Neuronal stem cell (in vitro differentiated cells): ENCODE data around the gene RPLP1.

ENCODE experiments used
- DNase-seq: peaks from one replicate; pipeline ENCODE4 v3.0.0-alpha.2; 2013; ENCODE audit warnings: low spot score
- H2AFZ ChIP-seq: one replicate; pipeline ENCODE4 v1.6.1; 2013; ENCODE audit warnings: mild to moderate bottlenecking, low read length, inconsistent platforms
- H2AK5ac ChIP-seq: 2 replicates; pipeline ENCODE4 v1.6.1; 2013; ENCODE audit warnings: low read depth, mild to moderate bottlenecking, inconsistent platforms, low read length, moderate library complexity, mixed read lengths
- H2BK120ac ChIP-seq: 2 replicates; pipeline ENCODE4 v1.6.1; 2013; ENCODE audit warnings: low read depth, mild to moderate bottlenecking, inconsistent platforms, low read length, moderate library complexity, mixed read lengths
- H2BK12ac ChIP-seq: one replicate; pipeline ENCODE4 v1.6.1; 2013; ENCODE audit warnings: low read length, inconsistent platforms
- H2BK15ac ChIP-seq: 2 replicates; pipeline ENCODE4 v1.6.1; 2013; ENCODE audit warnings: mild to moderate bottlenecking, low read length, inconsistent platforms, mixed read lengths
- H2BK5ac ChIP-seq: one replicate; pipeline ENCODE4 v1.6.1; 2013; ENCODE audit warnings: inconsistent platforms, mild to moderate bottlenecking, low read length, moderate library complexity
- H3K14ac ChIP-seq: one replicate; pipeline ENCODE4 v1.6.1; 2013; ENCODE audit warnings: low read length, inconsistent platforms
- H3K18ac ChIP-seq: 2 replicates; pipeline ENCODE4 v1.6.1; 2013; ENCODE audit warnings: low read length, inconsistent platforms
- H3K23ac ChIP-seq: 2 replicates; pipeline ENCODE4 v1.6.1; 2013; ENCODE audit warnings: low read depth, mild to moderate bottlenecking, mixed read lengths, low read length, inconsistent platforms; ENCODE audit not compliant: poor library complexity
- H3K27ac ChIP-seq: replicated peaks from 3 replicates; pipeline ENCODE4 v1.5.1; 2013; ENCODE audit warnings: low read length, inconsistent platforms
- H3K27me3 ChIP-seq, 3 experiments: 2 replicates each; pipeline ENCODE4 v1.6.1; 2013; ENCODE audit warnings: low read length in 3 of 3, mild to moderate bottlenecking in 2 of 3, inconsistent platforms in 1 of 3, low read depth in 1 of 3, mixed read lengths in 1 of 3, moderate library complexity in 1 of 3; ENCODE audit not compliant: control insufficient read depth in 3 of 3, insufficient read depth in 3 of 3
- H3K36me3 ChIP-seq, 2 donors: replicated peaks in 1 of 2; 2 replicates each; pipeline ENCODE4 v1.6.1; 2013; ENCODE audit warnings: low read length in 2 of 2; ENCODE audit not compliant: control insufficient read depth in 2 of 2, insufficient read depth in 2 of 2
- H3K4ac ChIP-seq: 2 replicates; pipeline ENCODE4 v1.6.1; 2013; ENCODE audit warnings: inconsistent platforms, mild to moderate bottlenecking, low read length, moderate library complexity
- H3K4me1 ChIP-seq, 2 donors: 1 replicate in 1 of 2; 2 replicates in 1 of 2; pipeline ENCODE4 v1.6.1; 2013; ENCODE audit warnings: low read length in 2 of 2, low read depth in 1 of 2; ENCODE audit not compliant: control insufficient read depth in 2 of 2, insufficient read depth in 1 of 2
- H3K4me2 ChIP-seq: one replicate; pipeline ENCODE4 v1.6.1; 2013; ENCODE audit warnings: mild to moderate bottlenecking, low read length, inconsistent platforms; ENCODE audit not compliant: insufficient read depth, poor library complexity, severe bottlenecking
- H3K4me3 ChIP-seq, 2 donors: 2 replicates each; pipeline ENCODE4 v1.5.1; 2013; ENCODE audit warnings: low read length in 2 of 2, mild to moderate bottlenecking in 2 of 2, inconsistent platforms in 1 of 2, moderate library complexity in 1 of 2
- H3K79me1 ChIP-seq: one replicate; pipeline ENCODE4 v1.6.1; 2013; ENCODE audit warnings: low read depth, mild to moderate bottlenecking, inconsistent platforms, low read length, moderate library complexity
- H3K9ac ChIP-seq: one replicate; pipeline ENCODE4 v1.6.1; 2013; ENCODE audit warnings: mild to moderate bottlenecking, low read depth, low read length, inconsistent platforms; ENCODE audit not compliant: poor library complexity
- H3K9me3 ChIP-seq, 2 donors: replicated peaks in 1 of 2; 2 replicates each; pipeline versions ENCODE3 to v1.6.1; 2013; ENCODE audit warnings: low read length in 2 of 2, mild to moderate bottlenecking in 2 of 2, inconsistent platforms in 1 of 2, low read depth in 1 of 2, mixed read lengths in 1 of 2, moderate library complexity in 1 of 2; ENCODE audit not compliant: control insufficient read depth in 2 of 2, insufficient read depth in 1 of 2
- H4K8ac ChIP-seq: one replicate; pipeline ENCODE4 v1.6.1; 2013; ENCODE audit warnings: low read depth, mild to moderate bottlenecking, inconsistent platforms, low read length, moderate library complexity
- H4K91ac ChIP-seq: one replicate; pipeline ENCODE4 v1.6.1; 2013; ENCODE audit warnings: low read length, low read depth, mild to moderate bottlenecking, inconsistent platforms; ENCODE audit not compliant: poor library complexity
- WGBS, 2 donors: extraction: QIAGEN DNeasy Blood & Tissue Kit; methylation state at CpG; one replicate each; pipeline ENCODE4 v1.1.7; 2013; ENCODE audit warnings: missing lambda C conversion rate in 2 of 2, mixed read lengths in 1 of 2; ENCODE audit not compliant: insufficient read length in 2 of 2, insufficient replicate concordance in 1 of 2; ENCODE audit errors: extremely low coverage in 2 of 2; 5-methylcytosine and 5-hydroxymethylcytosine counted together

RPLP1 gene

DNA sequence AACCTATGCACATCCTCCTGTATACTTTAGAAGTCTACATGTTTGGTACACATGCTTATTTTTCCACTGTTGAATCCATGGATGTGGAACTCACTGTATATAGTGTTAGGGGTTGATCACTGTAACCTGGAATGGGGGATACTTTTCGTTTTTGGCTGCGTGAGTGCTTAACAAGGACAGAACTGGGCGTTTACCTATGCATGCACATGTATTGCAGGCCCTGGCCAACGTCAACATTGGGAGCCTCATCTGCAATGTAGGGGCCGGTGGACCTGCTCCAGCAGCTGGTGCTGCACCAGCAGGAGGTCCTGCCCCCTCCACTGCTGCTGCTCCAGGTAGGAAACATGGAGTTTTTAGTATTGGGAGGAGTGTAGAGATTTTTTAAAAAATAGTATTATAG, 2.3 kb downstream of the RPLP1 start:
- H2BK5ac ChIP-seq, result no peak overlapping the region
- no peak overlapping the region for H3K4ac ChIP-seq
- no peak overlapping the region for H3K9ac ChIP-seq
- H3K9me3 ChIP-seq, result no peaks in the 10 kb centered on the region
- H2AK5ac ChIP-seq, result no peak overlapping the region
- no peak overlapping the region for H3K27ac ChIP-seq
- H3K4me2 ChIP-seq, result no peak overlapping the region
- H3K4me3 ChIP-seq, result peak overlapping the region in 1 of 2 donors; percentile 3
- H2AFZ ChIP-seq, result no peak overlapping the region
- no peak for DNase-seq
- H3K14ac ChIP-seq, result no peak overlapping the region
- no peak overlapping the region for H3K18ac ChIP-seq
- H3K27me3 ChIP-seq, result no peaks in the 10 kb centered on the region
- H3K4me1 ChIP-seq, result peaks cover 4 to 9% of the 10 kb centered on the region in 2 donors
- H2BK15ac ChIP-seq, result no peak overlapping the region
- H3K36me3 ChIP-seq, result peaks cover 16 to 49% of the 10 kb centered on the region in 2 donors
- no peaks in the 10 kb centered on the region for H3K79me1 ChIP-seq
- WGBS, 2 donors, result no CpG with 5 or more reads among the region's 5 CpGs
- H3K23ac ChIP-seq, result no peak overlapping the region
- H2BK120ac ChIP-seq, result no peak overlapping the region
- H2BK12ac ChIP-seq, result no peak overlapping the region
- no peak overlapping the region for H4K91ac ChIP-seq
- no peak overlapping the region for H4K8ac ChIP-seq

DNA sequence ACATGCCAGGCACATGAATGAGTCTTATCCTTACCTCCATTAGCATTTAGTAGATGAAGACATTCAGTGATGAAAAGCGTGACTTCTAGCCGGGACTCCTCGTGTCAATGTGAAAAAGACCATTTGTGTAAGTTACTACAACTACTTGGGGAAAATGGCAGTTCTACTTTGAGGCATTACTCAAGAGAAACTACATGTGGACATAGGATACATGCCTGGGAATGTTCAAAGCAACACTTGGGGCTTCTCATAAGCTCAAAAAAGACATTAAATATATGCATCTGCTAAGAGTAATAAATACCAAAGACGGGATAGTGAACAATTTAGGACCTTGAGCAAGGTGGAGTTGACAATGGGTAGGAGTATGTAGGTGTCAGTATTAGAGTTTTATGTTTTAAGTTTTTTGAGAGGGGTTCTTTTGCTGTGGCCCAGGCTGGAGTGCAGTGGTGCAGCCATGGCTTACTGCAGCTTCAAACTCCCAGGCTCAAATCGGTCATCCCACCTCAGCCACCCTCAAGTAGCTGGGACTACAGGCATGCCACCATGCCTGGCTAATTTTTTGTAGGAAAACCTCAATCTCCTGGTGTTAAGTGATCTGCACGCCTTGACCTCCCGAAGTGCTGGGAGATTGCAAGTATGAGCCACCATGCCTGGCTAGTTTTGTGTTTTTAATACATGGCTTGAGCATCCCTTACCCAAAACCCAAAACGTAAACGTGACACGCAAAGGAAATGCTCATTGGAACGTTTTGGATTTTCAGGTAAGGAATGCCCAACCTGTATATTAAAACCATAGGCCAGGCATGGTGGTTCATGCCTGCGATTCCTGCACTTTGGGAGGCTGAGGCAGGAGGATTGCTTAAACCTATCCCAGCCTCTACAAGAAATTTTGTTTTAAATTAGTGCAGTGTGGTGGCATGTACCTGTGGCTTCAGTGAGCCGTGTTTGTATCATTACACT, 3.9 kb downstream of the RPLP1 start:
- no peak overlapping the region for H3K27ac ChIP-seq

DNA sequence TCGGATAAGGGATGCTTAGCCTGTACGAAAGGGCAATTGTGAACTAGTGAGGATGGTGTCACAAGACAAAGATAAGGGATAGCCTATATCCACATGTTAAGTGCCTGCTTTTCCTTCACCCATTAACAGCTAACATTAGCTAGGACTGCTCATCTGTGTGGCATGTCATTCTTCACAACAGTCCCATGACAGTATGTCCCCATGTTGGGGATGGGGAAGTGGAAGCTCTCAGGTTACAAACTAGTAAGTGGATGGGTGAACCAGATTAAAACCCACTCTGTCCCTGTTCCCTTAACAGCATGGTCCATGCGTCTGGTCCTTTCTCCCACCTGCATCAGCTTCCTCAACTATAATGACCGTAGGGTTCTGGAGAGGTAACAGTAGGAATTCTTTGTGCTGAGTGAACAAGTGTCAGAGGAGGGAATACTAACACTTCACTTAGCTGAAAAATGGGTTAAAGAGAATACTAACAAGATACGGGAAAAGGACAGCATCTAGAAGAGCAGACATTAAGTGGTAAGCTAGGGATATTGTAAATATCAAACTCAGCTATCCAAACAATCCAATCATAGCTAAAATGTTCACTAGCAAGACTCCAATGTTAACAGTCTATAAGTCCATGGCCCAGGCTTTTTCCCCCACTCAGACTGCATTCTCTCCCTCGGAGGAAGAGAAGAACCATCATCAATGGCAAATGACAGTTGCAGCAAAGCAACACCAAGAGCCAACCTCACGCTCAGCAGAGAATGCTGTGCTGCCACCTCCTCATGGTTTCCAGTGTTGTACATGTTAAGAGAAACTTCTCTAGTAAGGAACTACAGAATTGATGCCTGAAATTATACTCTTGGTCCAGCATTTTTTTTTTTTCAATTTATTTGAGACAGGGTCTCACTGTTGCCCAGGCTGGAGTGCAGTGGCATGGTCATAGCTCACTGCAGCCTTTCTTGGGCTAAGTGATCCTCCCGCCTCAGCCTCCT, 5.0 kb downstream of the RPLP1 start:
- Histone ChIP-seq H2AFZ (no peak overlapping the region), H3K18ac (no peak overlapping the region), H2BK12ac (no peak overlapping the region), H3K23ac (no peak overlapping the region), H3K27ac (peak overlapping the region; percentile 20), H3K4me1 (peaks cover 4 to 6% of the 10 kb centered on the region in 2 donors), H3K14ac (no peak overlapping the region), H4K91ac (no peak overlapping the region), H3K79me1 (no peaks in the 10 kb centered on the region), H3K9ac (no peak overlapping the region), H2BK5ac (no peak overlapping the region), H3K4ac (no peak overlapping the region), H3K27me3 (no peaks in the 10 kb centered on the region), H4K8ac (no peak overlapping the region), H3K9me3 (peaks cover 0 to 3% of the 10 kb centered on the region in 2 donors), H2BK15ac (no peak overlapping the region), H3K4me3 (peak overlapping the region in 1 of 2 donors; percentile 38), H2AK5ac (no peak overlapping the region), H3K4me2 (no peak overlapping the region), H3K36me3 (peaks cover 16 to 47% of the 10 kb centered on the region in 2 donors), H2BK120ac (no peak overlapping the region)
- no peak for DNase-seq
- no CpG with 5 or more reads among the region's 8 CpGs for WGBS, 2 donors

More for the DNA sequence above, 3.9 kb downstream of the RPLP1 start:
- H3K4me1 ChIP-seq, result peaks cover 4 to 9% of the 10 kb centered on the region in 2 donors
- no peak overlapping the region for H2BK15ac ChIP-seq
- H2AFZ ChIP-seq, result no peak overlapping the region
- no CpG with 5 or more reads among the region's 13 CpGs for whole genome bisulfite sequencing, 2 donors
- no peaks in the 10 kb centered on the region for H3K9me3 ChIP-seq
- no peak overlapping the region for H3K4me3 ChIP-seq
- no peak overlapping the region for H3K23ac ChIP-seq
- H2BK12ac ChIP-seq, result no peak overlapping the region
- no peak overlapping the region for H3K4me2 ChIP-seq
- no peak overlapping the region for H3K18ac ChIP-seq
- H4K91ac ChIP-seq, result no peak overlapping the region
- no peak overlapping the region for H4K8ac ChIP-seq
- peaks cover 16 to 47% of the 10 kb centered on the region in 2 donors for H3K36me3 ChIP-seq
- no peaks in the 10 kb centered on the region for H3K27me3 ChIP-seq
- H3K4ac ChIP-seq, result no peak overlapping the region
- no peaks in the 10 kb centered on the region for H3K79me1 ChIP-seq
- no peak overlapping the region for H3K14ac ChIP-seq
- no peak for DNase-seq
- H3K9ac ChIP-seq, result no peak overlapping the region
- no peak overlapping the region for H2BK120ac ChIP-seq
- no peak overlapping the region for H2BK5ac ChIP-seq
- no peak overlapping the region for H2AK5ac ChIP-seq
